HUES6 (cell line): ENCODE measurements around the gene NLRX1.
"Not testable (repeated sequence)": the region's sequence is repeated elsewhere in the genome, so short reads cannot be mapped to it uniquely, and the experiment has no call there.

Experiments used
- H3K27ac ChIP-seq: 2 replicates; pipeline ENCODE4 v1.7.0; 2013; ENCODE audit warnings: low read depth, mild to moderate bottlenecking, low read length, inconsistent platforms
- H3K27me3 ChIP-seq: 2 replicates; pipeline ENCODE4 v1.6.1; 2013; ENCODE audit warnings: low read length; ENCODE audit not compliant: control insufficient read depth, insufficient read depth
- H3K36me3 ChIP-seq: 2 replicates; pipeline ENCODE4 v1.6.1; 2013; ENCODE audit warnings: low read length; ENCODE audit not compliant: control insufficient read depth, insufficient read depth
- H3K4me1 ChIP-seq: 2 replicates; pipeline ENCODE4 v1.6.1; 2013; ENCODE audit warnings: low read length; ENCODE audit not compliant: control insufficient read depth, insufficient read depth
- H3K4me3 ChIP-seq: 2 replicates; pipeline ENCODE4 v1.5.1; 2013; ENCODE audit warnings: low read depth, low read length
- H3K9ac ChIP-seq: one replicate; pipeline ENCODE4 v1.6.1; 2013; ENCODE audit warnings: mild to moderate bottlenecking, low read length
- H3K9me3 ChIP-seq: 2 replicates; pipeline ENCODE4 v1.6.1; 2013; ENCODE audit warnings: low read depth, low read length; ENCODE audit not compliant: control insufficient read depth, insufficient read depth

The NLRX1 gene

GRCh38 chr11:119218141-119218878 lies 49.8 kb downstream of the NLRX1 start:
- H3K27ac ChIP-seq, result no peak overlapping the region
- H3K27me3 ChIP-seq, result no peaks in the 10 kb centered on the region
- no peaks in the 10 kb centered on the region for H3K9me3 ChIP-seq
- H3K4me3 ChIP-seq, result no peak overlapping the region
- no peak overlapping the region for H3K9ac ChIP-seq
- no peaks in the 10 kb centered on the region for H3K36me3 ChIP-seq
- no peaks in the 10 kb centered on the region for H3K4me1 ChIP-seq

GRCh38 chr11:119222308-119222707 lies 53.8 kb downstream of the NLRX1 start:
- Histone ChIP-seq H3K36me3 (no peaks in the 10 kb centered on the region), H3K4me1 (no peaks in the 10 kb centered on the region), H3K27me3 (no peaks in the 10 kb centered on the region), H3K27ac (no peak overlapping the region), H3K4me3 (no peak overlapping the region), H3K9me3 (no peaks in the 10 kb centered on the region), H3K9ac (no peak overlapping the region)

- Histone ChIP-seq H3K27ac (no peak overlapping the region), H3K4me1 (no peaks in the 10 kb centered on the region), H3K4me3 (no peak overlapping the region), H3K36me3 (no peaks in the 10 kb centered on the region), H3K27me3 (no peaks in the 10 kb centered on the region), H3K9ac (no peak overlapping the region), H3K9me3 (no peaks in the 10 kb centered on the region)
These were observed 54.4 kb downstream of the NLRX1 start for GRCh38 chr11:119222891-119223290.

- H3K9ac ChIP-seq, result no peak overlapping the region
- H3K27me3 ChIP-seq, result no peaks in the 10 kb centered on the region
- H3K4me3 ChIP-seq, result no peak overlapping the region
- H3K9me3 ChIP-seq, result no peaks in the 10 kb centered on the region
- H3K4me1 ChIP-seq, result no peaks in the 10 kb centered on the region
- no peaks in the 10 kb centered on the region for H3K36me3 ChIP-seq
- H3K27ac ChIP-seq, result no peak overlapping the region
These were observed 55.3 kb downstream of the NLRX1 start for GRCh38 chr11:119223856-119224255.

GRCh38 chr11:119228535-119229287 lies 60.2 kb downstream of the NLRX1 start:
- not testable (repeated sequence) for H3K27ac ChIP-seq, H3K9ac ChIP-seq, H3K27me3 ChIP-seq, H3K4me3 ChIP-seq, H3K4me1 ChIP-seq, H3K9me3 ChIP-seq
- peaks cover 13% of the 10 kb centered on the region for H3K36me3 ChIP-seq

- H3K9ac ChIP-seq, result no peak overlapping the region
- H3K36me3 ChIP-seq, result peaks cover 14% of the 10 kb centered on the region
- H3K9me3 ChIP-seq, result no peaks in the 10 kb centered on the region
- H3K27me3 ChIP-seq, result no peaks in the 10 kb centered on the region
- H3K27ac ChIP-seq, result no peak overlapping the region
- H3K4me3 ChIP-seq, result no peak overlapping the region
- H3K4me1 ChIP-seq, result no peaks in the 10 kb centered on the region
These were observed 60.8 kb downstream of the NLRX1 start for GRCh38 chr11:119229288-119229672.

GRCh38 chr11:119229741-119230140 lies 61.2 kb downstream of the NLRX1 start:
- no peak overlapping the region for H3K4me3 ChIP-seq
- H3K4me1 ChIP-seq, result no peaks in the 10 kb centered on the region
- H3K9ac ChIP-seq, result no peak overlapping the region
- no peaks in the 10 kb centered on the region for H3K27me3 ChIP-seq
- no peak overlapping the region for H3K27ac ChIP-seq
- H3K9me3 ChIP-seq, result no peaks in the 10 kb centered on the region
- H3K36me3 ChIP-seq, result peaks cover 18% of the 10 kb centered on the region
